GM21576 (cell line): ENCODE results near the gene GRID2.

Source experiments
- ATAC-seq: cut with Tn5 transposase; IDR thresholded peaks from one replicate; pipeline ENCODE4 v1.9.1; 2021; ENCODE audit warnings: mild to moderate bottlenecking, moderate library complexity; ENCODE audit not compliant: unreplicated experiment

Gene GRID2

DNA sequence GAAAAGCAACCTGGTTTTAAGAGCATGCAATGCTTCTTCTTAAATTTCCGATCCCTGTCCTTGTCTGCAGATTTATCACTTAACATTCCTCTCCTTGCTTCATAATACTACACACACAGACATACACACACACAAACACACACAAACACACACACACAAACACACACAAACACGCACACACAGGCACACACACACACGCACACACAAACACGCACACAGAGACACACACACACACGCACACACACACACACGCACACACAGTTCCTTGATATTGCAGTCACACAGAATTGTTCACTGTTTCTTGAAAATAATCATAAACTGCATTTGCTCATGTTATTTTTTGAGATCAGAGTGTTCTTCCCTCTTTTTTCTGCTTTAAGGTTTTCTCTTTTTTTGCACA lies 1066.5 kb downstream of the GRID2 start:
- ATAC-seq = no peak

DNA sequence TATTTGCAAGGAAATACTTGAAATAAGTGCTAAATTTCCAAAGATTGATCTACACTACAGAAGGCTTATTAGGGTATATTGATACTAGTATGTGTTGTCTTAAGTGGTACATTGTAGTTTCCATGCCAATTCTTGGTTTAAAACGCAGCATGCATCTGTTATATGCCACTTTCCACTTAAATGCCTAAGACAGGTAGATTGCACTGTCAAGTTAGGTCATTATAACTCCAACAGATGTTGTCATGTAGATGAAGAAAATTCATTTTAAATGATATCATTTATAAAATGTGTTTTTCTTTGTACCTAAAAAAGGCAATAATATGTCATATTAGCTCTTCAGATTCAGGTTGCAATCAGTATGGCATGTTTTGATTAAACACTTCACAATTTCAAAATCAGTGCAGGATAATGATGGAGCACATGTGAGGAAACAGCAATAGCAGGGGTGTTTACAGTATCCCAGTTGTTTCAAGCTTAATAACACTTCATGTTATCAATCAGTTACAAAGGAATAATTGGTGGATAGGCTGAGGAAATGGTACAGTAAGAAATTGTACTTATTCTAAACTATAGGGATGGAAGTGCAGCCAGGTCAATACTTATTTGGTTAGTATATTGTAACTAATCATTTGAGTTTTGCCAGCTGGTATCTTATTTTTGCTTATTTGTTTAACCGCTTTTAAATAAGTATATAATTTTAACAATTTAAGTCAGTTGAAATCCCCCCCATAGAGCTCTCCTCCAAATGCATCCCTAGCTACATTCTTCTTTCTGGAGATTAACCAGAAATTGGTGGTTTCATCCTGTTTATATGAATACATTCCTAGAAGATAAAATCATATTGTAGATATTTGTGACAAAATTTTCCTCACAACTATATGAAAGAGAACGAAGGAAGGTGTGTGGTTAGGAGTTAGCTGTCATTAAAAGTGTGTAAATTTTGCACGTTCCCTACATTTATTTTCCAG lies 1070.4 kb downstream of the GRID2 start:
- no peak for ATAC-seq

DNA sequence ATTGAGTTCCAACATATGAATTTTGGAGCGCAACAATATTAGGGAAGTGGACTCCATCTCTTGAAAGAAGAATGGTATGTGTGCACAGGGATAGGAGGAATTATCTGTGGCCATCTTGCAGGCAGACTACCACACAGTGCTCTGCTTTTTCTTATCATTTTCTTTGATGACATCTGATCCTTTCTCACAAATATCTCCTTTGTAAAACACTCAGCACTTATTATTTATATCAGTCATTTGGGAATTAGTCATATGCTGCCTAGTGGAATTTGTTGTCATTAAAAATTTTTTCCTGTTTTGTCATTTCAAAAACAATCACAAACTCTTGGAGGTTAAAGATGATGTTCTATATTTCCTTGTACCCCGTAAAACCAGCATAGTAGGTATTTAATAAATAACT lies 1080.5 kb downstream of the GRID2 start:
- ATAC-seq = no peak

DNA sequence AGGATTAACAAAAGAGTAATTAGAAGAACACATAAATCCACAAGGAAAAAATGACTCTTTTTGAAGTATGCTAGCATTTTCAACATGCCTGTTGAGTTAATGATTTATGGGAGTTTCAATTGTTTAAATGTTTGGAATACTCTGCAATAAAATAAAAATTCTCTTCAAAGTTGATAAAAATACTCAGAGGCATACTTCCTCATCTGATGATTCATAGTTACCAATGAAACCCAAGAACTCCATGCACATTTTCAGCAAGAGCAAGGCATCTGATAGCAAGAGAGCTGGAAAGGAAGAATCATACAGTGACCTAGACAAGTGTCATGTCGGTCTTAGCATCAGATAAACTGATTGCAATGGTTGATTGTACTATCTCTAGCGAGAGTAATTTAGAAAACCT lies 1081.1 kb downstream of the GRID2 start:
- ATAC-seq = no peak

DNA sequence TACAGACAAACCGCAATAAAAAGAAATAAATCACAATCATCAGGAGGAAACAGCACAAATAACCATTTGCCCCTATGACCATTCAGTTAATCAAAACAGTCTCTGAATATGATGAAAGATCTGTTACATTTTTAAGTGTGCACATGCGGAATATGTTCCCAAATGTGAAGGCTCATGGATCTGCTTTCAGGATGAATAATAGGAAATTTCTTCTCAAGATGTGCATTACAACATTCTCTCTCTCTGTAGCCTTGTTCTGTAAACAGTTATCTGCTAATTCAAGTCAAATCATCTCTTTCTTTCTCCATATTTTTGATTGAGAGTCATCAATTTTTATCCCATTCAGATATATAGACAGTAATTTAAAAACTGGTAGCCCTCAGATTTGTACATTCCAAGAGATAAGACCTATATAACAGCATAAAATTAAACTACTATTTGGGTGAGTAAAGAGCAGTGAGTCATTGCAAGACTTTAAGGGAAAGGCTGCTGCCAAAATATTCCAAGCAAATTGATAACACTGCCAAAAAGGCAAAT lies 1090.8 kb downstream of the GRID2 start:
- no peak for ATAC-seq

DNA sequence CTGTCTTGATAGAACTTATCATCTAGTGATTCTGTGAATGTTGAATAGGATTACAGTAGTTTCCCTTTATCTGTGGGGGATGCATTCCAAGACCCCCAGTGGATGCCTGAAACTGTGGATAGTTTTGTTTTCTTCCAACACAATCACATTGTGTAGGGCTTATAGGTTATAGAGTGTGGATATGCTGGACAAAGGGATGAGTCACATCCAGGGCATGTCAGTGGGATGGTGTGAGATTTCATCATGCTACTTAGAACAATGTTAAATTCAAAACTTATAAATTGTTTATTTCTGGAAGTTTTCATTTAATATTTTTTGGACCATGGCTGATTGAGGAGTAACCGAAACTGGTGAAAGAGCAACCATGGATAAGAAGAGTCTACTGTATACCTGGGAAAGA lies 1092.5 kb downstream of the GRID2 start:
- ATAC-seq = no peak

DNA sequence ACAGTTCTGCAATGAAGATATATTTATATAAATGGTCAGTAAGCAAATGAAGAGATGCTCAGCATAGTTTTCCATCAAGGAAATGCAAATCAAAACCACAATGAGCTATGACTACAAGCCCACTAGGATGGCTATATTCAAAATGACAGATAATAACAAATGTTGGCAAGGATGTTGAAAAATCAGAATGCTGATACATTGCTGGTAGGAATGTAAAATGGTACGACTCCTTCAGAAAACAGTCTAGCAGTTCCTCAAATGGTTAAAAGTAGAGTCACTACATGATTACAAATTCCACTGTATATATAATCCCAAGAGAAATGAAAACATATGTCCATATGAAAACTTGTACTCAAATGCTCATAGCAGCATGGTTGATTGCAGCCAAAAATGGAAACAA lies 1099.8 kb downstream of the GRID2 start:
- no peak for ATAC-seq

DNA sequence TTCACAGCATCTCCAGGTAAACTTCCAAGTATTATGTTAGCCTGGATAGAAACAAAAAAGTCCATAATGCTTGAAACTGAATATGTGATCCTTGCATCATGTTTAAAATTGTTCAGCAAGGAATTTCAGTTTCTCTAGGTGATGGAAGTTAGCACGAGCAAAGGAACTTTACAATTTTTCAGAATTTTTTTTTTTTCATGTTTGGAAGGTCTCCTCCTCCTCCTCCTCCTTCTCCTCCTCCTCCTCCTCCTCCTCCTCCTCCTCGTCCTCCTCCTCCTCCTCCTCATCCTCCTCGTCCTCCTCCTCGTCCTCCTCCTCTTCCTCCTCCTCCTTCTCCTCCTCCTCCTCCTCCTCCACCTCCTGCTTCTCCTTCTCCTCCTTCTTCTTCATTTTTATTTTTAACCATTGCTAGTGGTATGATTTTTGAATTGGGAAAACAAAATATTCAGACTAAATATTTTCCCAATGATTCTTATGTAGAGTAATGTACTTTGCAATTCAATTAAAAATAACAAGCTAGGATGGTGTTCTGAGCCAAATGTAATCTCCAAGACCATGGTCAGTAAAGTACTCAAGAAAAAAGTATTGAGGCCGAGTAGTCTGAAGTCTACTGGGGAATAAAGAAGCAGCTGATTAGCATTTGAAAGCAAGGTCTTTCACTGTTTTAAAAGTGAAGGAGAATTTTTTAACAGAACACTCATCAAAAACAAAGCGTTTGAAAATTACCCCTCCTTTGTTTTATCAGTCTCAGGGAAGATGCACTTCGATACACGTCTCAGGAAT lies 1103.9 kb downstream of the GRID2 start:
- no peak for ATAC-seq

DNA sequence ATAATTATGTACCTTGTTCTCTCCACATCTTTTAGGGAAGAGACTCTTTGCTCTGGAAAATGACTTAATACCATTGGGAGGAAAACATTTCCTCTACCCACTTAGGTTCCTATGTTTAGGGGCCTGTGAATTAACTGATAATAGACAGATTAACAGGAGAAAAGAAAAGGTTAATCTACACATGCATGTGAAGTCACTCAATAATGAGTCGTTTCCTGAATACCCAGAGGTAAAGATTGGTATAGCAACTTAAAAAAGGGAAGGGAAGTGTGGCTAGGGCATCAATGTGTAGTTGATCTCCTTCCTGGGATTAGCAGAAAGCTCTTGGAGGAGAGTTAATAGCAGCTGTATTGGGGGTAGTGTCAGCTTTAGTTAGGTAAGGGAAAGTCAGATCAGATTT lies 1105.3 kb downstream of the GRID2 start:
- ATAC-seq = no peak

DNA sequence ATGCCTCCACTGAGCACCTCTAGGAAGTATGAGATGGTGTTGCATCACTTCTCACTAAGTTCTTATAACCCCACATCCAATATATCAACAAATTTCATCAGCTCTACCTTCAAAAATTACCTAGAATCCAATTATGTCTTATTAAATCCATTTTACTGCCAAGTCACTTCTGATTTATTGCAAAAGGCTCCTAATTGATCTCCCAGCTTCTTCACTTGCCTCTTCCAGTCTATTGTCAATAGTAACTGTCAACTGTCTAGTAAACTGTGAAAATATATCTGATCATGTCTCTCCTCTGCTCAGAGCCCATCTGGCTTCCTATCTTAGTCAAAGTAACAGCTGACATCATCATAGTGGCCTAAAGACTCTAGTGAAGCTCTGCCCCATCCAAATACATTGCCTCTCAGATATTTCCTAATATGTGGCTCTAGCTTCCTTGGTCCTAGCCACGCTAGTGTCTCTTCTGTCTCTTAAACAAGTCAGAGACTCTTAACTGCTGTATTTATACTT lies 1110.3 kb downstream of the GRID2 start:
- no peak for ATAC-seq

DNA sequence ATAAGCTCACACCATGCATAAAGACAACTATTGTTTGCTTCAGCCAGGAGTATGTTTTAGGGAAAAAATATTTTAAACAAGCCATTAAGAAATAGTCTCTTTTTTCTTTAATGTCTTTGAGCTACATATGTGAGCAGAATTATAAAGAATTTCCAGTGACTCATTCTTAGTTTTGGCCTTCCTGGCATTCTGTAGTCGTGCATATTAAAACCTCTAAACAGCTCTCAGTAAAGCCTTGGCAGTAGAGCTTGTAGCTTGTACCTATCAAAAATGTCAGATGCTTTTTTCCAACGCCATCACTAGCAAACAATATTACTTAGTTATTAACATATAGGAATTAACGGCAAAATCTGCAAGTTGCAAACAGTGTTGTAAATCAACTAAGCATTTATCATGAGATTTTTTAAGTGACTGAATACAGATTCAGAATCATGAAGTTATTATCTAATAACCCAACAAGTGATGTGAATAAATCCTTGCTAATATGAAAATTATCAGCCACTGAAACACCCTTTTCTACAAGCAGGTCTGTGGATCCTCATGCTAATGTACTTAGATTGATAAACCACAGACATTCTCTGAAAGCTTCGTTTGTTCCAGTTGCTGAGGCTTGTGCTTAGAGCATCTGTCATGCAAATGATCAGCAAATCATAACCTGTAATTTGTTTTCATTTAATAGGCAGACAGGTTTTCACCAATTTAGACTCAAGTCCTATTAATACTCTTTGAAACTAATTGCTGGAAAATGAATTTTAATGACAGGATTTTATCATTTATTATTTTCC lies 1112.8 kb downstream of the GRID2 start:
- no peak for ATAC-seq

DNA sequence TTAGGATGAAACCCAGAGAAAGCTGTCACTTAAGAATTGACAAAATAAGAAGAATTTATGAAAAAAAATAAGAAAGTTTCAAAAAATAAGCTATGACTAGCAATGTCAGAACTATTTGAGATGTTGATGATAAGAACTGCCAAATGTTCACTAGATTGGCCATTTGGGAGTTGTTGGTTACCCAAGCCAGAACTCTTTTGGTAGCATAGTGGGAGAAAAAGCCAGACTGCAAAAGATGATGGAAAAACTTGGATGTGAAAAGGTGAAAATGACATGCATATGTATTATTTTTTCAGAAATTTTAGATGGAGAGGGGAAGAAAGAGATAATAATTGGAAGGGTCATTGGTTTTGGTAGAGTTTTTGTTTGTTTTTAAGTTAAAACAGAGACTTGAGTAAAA lies 1127.6 kb downstream of the GRID2 start:
- ATAC-seq = no peak

DNA sequence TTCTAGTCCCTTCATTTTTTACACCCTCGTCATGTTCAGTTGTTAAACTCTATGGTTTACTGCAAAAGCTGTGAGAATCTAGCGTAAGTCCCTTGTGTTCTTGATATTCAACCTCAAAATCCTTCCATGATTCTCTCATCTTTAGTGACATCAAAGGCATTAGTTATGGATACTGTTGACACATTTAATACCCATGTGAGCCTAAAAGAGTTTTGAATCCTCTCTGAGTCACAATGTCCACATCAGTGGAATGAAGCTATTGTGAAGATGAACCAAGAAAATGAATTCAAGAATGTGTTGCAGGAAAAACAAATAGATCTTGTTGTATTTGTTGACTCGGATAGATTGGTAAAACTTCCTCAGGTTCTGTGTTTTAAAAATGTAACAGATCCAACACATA lies 1130.1 kb downstream of the GRID2 start:
- ATAC-seq = no peak

DNA sequence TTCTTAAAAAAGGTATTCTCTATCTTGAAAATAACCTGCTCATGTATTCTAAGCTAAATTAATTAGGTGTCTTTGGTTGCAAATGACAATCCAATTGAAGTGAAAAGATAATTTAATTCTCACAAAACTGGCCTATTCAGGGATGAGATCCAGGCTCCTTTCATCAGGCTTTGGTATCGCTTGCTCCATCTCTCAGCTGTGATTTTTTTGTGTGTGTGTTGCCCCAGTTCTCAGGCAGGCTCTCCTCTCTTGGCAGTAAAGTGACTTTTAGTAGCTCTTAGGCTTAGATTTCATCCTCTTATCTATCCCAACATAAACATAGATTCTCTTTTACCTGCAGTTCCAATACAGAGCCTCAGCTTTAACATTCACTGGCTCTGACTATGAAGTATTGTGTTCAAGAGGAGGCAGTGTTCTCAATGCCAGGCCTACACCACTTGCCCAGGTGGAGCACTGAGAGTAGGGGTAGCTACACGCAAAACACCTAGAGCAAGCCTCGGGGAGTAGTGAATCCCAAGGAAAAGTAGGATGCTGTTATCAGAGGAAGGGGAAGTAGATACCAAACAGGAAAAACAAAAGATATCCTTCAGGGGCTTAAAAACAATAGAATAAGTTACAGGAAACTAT lies 1132.3 kb downstream of the GRID2 start:
- no peak for ATAC-seq

DNA sequence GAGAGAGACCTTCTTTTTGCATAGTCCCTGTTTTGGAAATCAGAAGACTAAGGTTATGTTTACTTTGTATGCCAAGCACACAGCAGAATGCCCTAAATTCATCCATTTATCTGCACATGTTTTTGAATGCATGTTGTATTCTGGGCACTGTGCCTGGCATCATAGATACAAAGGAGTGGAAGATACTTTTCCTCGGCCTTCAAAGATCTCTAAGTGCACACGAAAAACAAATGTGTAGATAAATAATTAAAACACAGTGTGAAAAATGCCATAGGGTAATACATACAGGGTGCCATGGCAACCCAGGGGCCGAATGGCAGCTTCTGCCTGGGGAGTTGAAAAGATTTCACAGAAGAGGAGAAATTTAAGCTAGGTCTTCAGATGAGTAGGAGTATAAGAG lies 1134.2 kb downstream of the GRID2 start:
- no peak for ATAC-seq

DNA sequence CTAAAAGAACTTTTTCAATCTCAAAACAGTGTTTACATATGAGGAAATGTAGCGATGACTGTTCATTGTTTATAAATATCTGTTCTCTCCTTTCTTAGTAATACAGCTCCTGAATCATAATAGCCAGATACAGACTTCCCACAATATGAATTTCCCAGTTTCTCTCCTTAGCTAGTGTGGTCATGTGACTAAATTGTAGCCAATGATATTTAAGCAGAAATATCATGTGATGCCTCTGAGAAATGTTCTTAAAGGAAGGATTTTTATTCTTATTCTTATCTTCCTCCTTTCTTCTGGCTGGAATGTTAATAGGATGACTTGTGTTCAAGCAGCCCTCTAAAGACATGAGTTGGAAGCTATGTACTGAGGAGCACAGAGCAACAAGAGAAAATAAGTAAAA lies 1141.1 kb downstream of the GRID2 start:
- no peak for ATAC-seq

DNA sequence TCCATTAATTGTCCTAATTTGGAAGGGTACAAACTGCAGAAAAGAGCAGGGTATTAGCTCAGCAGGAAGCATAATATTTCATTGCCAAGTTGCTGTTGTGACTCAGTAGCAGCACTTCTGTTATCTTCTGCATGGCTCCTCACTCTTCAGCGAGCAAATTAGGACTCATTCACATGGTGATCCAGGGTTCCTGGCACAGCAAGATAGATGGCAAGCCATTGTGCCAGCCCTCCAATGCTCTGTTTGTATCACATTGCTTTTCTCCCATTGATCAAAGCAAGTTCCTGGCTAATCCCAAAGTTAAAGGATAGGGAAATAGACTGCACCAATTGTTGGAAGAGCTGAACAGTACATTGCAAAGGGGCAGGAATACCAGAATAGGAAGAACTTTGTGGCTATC lies 1142.3 kb downstream of the GRID2 start:
- ATAC-seq = no peak

DNA sequence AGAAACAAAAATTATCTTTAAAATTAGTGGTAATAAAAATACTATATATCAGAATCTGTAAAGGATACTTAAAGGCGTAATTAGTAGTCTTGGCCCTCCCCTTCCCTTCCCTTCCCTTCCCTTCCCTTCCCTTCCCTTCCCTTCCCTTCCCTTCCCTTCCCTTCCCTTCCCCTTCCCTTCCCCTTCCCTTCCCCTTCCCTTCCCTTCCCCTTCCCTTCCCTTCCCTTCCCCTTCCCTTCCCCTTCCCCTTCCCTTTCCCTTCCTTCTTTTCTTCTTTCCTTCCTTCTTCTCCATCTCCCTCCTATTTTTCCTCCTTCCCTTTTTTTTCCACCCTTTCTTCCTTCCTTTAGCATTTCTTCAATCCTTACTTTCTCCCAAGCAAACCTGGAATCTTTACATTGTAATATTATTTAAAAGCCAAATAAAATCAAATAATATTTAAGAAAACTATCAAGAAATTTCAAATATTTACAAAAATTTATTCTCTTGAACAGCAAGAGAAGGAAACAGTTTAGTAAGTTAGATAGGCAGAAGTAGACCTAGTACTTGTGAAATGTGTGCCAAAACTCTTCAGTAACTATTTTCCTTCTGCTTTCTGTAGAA lies 1145.0 kb downstream of the GRID2 start:
- no peak for ATAC-seq

DNA sequence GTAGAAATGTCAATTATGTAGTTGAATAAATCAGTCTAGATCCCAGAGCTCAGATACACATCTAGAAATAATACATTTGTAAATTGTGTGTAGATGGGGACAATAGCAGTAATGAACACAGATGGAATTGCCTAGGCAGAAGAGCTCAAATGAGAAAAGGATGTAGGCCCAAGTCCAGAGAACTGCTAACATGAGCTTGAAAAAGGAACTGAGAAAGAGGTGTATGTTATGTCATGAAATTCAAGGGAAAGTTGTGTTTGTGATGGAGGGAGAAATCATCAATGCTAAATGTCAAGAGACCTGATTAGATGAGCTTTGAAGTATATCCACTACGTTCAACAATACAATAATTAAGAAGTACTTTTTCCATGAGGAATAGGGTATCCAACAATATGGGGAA lies 1148.2 kb downstream of the GRID2 start:
- no peak for ATAC-seq

DNA sequence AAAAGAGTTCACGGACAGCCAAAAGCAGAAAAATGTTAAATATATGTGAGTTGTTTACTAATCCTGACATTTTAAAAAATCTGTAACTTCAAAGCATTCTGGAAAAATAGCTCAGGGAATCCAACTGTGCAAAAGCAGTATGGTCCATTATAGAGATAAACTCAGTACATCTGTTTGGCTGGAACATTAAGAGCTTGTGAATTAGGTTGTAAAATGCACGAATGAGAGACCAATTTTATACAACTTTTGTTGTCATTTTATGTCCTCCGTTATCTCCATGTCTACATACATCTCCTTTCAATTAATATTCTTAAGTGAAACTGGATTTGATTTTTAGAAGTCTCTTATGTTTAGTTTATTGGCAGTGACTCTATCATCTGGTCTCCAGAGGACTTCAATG lies 1157.8 kb downstream of the GRID2 start:
- ATAC-seq = no peak
